Nephron progenitor cell (in vitro differentiated cells): ENCODE data around the gene FBXO15.

Source experiments
- DNase-seq: peaks from one replicate; pipeline ENCODE4 v3.0.0; 2021
- H3K27ac Mint-ChIP-seq: 2 replicates; pipeline ENCODE4 v1.8.0; 2021; ENCODE audit warnings: mild to moderate bottlenecking, moderate library complexity, mixed read lengths
- H3K27me3 Mint-ChIP-seq: 2 replicates; pipeline ENCODE4 v1.8.0; 2021; ENCODE audit warnings: mild to moderate bottlenecking, low read depth, mixed read lengths; ENCODE audit not compliant: poor library complexity
- H3K36me3 Mint-ChIP-seq: 2 replicates; pipeline ENCODE4 v1.8.0; 2021; ENCODE audit warnings: low read depth, mixed read lengths
- H3K4me1 Mint-ChIP-seq: 2 replicates; pipeline ENCODE4 v1.8.0; 2021; ENCODE audit warnings: mixed read lengths
- H3K4me3 Mint-ChIP-seq: 2 replicates; pipeline ENCODE4 v1.8.0; 2021; ENCODE audit warnings: mild to moderate bottlenecking, moderate library complexity, mixed read lengths
- H3K9me3 Mint-ChIP-seq: 2 replicates; pipeline ENCODE4 v1.8.0; 2021; ENCODE audit warnings: mild to moderate bottlenecking, moderate library complexity, mixed read lengths
- TF ChIP-seq, protein P1 (sequence below): fragments of 200-600 bp; sonication (generic); IDR thresholded peaks from 2 replicates; pipeline ENCODE4 v1.5.0; 2021; ENCODE audit warnings: antibody characterized with exemption

FBXO15 gene

DNA sequence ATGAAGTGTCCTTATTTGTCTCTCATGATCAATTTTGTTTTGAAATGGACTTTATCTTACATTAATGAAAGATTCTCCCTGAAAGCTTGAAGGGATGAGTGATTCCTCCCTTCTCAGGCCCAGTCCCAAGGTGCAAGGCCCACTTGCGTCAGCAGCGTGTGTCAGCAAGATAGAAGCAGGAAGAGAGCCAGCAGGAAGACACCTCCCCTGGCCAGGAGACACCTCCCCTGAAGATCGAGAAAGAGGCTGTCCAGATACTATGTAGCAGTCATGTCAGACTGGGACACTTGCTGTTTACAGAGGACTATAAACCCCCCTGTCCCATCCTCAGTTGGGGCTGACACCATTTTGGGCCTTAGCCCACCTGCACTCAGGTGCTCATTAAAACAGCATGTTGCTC, 39.0 kb upstream of the FBXO15 start:
- H3K27me3 Mint-ChIP-seq: peaks cover 8% of the 10 kb centered on the region
- DNase-seq: no peak
- peaks cover 30% of the 10 kb centered on the region for H3K4me1 Mint-ChIP-seq
- no peak overlapping the region for H3K27ac Mint-ChIP-seq
- H3K4me3 Mint-ChIP-seq: no peak overlapping the region
- peaks cover 5% of the 10 kb centered on the region for H3K9me3 Mint-ChIP-seq
- no peaks in the 10 kb centered on the region for H3K36me3 Mint-ChIP-seq
- TF ChIP-seq, protein P1, sequence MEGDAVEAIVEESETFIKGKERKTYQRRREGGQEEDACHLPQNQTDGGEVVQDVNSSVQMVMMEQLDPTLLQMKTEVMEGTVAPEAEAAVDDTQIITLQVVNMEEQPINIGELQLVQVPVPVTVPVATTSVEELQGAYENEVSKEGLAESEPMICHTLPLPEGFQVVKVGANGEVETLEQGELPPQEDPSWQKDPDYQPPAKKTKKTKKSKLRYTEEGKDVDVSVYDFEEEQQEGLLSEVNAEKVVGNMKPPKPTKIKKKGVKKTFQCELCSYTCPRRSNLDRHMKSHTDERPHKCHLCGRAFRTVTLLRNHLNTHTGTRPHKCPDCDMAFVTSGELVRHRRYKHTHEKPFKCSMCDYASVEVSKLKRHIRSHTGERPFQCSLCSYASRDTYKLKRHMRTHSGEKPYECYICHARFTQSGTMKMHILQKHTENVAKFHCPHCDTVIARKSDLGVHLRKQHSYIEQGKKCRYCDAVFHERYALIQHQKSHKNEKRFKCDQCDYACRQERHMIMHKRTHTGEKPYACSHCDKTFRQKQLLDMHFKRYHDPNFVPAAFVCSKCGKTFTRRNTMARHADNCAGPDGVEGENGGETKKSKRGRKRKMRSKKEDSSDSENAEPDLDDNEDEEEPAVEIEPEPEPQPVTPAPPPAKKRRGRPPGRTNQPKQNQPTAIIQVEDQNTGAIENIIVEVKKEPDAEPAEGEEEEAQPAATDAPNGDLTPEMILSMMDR: no peak

DNA sequence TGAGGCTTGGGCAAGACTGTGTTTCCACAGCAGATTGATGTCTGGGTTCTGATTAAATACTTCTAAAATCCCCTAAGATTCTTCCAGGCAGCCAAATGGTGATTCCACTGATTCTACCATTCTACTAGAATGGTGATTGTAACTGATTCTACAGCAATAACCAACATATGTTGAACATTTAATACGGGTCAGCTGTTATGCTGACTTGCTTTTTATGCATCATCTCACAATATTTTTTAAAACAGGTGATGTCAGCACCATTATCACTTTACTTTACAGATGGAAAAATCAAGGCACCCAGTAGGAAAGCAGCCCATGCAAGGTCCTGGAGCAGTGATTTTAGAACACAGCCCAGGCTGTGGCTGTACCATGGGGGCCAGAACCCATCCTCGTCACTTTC, 38.2 kb upstream of the FBXO15 start:
- H3K27ac Mint-ChIP-seq: no peak overlapping the region
- no peaks in the 10 kb centered on the region for H3K36me3 Mint-ChIP-seq
- no peak for DNase-seq
- H3K27me3 Mint-ChIP-seq: peaks cover 10% of the 10 kb centered on the region
- peaks cover 30% of the 10 kb centered on the region for H3K4me1 Mint-ChIP-seq
- peaks cover 11% of the 10 kb centered on the region for H3K9me3 Mint-ChIP-seq
- H3K4me3 Mint-ChIP-seq: no peak overlapping the region
- TF ChIP-seq, protein P1: no peak

DNA sequence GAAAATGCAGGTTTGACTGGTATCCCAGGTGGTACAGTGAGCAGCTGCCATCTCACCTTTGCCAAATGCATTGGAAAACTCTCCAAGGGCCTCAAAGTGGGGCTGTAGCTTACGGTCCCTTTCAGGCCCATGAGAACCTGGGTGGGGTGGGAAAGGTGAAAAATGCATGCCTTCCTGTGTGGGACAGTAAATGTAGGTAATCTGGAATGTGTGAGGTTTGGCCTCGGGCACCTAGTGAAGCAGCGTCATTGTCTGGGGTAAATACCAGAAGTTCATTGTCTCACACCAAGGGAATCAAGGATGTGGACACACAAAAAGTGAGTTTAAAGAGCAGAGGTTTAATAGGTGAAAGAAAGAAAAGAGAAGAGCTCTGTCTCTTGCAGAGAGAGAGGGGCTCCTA, 37.2 kb upstream of the FBXO15 start:
- TF ChIP-seq, protein P1: no peak
- no peaks in the 10 kb centered on the region for H3K36me3 Mint-ChIP-seq
- H3K27me3 Mint-ChIP-seq: peaks cover 10% of the 10 kb centered on the region
- peaks cover 24% of the 10 kb centered on the region for H3K4me1 Mint-ChIP-seq
- peaks cover 20% of the 10 kb centered on the region for H3K9me3 Mint-ChIP-seq
- no peak for DNase-seq
- no peak overlapping the region for H3K4me3 Mint-ChIP-seq
- no peak overlapping the region for H3K27ac Mint-ChIP-seq

DNA sequence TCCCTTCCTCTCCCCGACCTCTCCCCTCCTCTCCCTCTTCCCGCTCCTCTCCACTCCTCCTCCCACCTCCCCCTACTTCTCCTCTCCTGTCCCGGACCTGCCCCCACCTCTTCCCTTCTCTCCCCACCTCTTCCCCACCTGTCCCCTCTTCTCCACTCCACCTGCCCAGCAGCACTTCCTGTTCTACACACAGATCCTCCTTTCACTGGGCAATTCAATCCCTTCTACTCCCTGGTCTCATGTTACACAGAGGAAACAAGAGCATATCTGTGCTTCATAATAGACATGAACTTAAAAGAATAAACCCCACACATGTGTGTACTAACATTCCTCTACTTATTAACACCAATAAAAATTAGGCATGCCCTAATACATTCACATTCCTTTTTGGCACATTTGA, 35.5 kb upstream of the FBXO15 start:
- no peak overlapping the region for H3K27ac Mint-ChIP-seq
- H3K4me1 Mint-ChIP-seq: peaks cover 11% of the 10 kb centered on the region
- no peak for DNase-seq
- peaks cover 23% of the 10 kb centered on the region for H3K9me3 Mint-ChIP-seq
- no peak overlapping the region for H3K4me3 Mint-ChIP-seq
- no peaks in the 10 kb centered on the region for H3K36me3 Mint-ChIP-seq
- peaks cover 10% of the 10 kb centered on the region for H3K27me3 Mint-ChIP-seq
- TF ChIP-seq, protein P1: no peak

DNA sequence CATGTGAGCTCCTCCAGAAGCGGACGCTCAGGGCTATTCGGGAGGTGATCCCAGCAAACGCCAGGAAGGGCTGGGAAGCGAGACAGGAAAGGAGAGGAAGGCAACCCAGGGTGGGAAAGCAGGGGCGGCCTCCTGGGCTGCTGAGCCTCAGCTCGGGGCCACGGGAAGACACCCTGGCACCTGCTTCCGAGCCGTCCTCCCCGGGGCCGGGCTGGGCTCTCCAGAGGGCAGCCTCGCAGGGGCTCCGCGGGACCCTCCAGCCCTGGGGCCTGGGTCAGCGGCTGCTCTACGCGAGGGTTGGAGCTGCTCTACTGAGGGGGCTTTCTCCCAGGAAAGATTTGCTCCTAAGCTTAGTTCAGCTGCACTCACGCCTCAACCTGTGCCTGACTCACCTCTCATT, 34.7 kb upstream of the FBXO15 start:
- Mint-ChIP-seq H3K4me3 (no peak overlapping the region), H3K4me1 (peaks cover 11% of the 10 kb centered on the region), H3K9me3 (peaks cover 23% of the 10 kb centered on the region), H3K27ac (no peak overlapping the region), H3K36me3 (no peaks in the 10 kb centered on the region), H3K27me3 (peaks cover 13% of the 10 kb centered on the region)
- no peak for DNase-seq
- TF ChIP-seq, protein P1: no peak

DNA sequence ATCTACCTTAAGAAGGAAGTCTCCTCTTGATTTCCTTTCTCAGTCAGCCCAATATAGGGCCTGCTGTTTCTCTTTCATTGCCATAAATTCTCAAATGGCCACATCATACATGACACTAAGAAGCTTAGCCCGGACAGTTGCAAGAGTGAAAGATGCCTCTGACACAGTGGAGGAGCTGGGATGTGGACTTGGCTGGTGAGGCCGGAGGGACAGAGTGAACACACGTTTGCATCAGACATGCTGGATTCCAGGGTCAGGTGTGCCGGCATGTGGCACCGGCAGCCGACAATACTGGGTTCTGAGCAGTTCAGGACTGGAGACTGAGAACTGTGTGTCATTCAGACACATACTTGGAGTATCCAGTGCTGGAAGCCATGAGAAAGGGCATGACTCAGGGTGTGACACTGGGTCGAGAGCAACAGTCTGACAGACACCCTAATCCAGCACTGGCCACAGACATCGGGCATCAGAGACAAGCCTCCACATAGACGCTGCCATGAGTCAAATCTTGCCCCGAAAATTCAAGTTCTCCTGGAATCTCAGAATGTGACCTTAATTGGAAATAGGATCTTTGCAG, 32.1 kb upstream of the FBXO15 start:
- H3K9me3 Mint-ChIP-seq: peaks cover 23% of the 10 kb centered on the region
- DNase-seq: no peak
- no peak overlapping the region for H3K4me3 Mint-ChIP-seq
- TF ChIP-seq, protein P1: no peak
- H3K27ac Mint-ChIP-seq: no peak overlapping the region
- H3K4me1 Mint-ChIP-seq: peaks cover 11% of the 10 kb centered on the region
- no peaks in the 10 kb centered on the region for H3K36me3 Mint-ChIP-seq
- peaks cover 11% of the 10 kb centered on the region for H3K27me3 Mint-ChIP-seq
